Measurements from ENCODE around the gene RPE. TPM values are rescaled to one million over a fixed set of nuclear protein-coding genes. Genes with fewer than 3 reads are reported as not detected.

The RPE gene
- total and polyA plus RNA-seq, 5 donors = 11.0 to 25.8 (median 22.6) TPM

- no peak for ATAC-seq
- Histone ChIP-seq H3K27me3 (ENCODE audit: control insufficient read depth, insufficient read depth) (no peaks in the 10 kb centered on the region), H3K9me3 (ENCODE audit: control insufficient read depth, low read length) (no peaks in the 10 kb centered on the region), H3K4me3 (ENCODE audit: low read length) (no peak overlapping the region), H3K4me1 (ENCODE audit: control insufficient read depth, insufficient read depth, low read length) (no peaks in the 10 kb centered on the region), H3K27ac (ENCODE audit: low read length) (no peak overlapping the region)
- intact Hi-C loops (cut with DNase I) = no loop called here
- no peak for DNase-seq
- 37% methylated on average over 1 of the region's 1 CpG for WGBS
These were observed 29.1 kb upstream of the RPE start for GRCh38 chr2:209973328-209973727.

GRCh38 chr2:209974576-209974975 lies 27.9 kb upstream of the RPE start:
- ATAC-seq (no peak), DNase-seq (no peak)
- intact Hi-C loops (cut with DNase I) = no loop called here
- no peak overlapping the region for H3K4me3 ChIP-seq (ENCODE audit: low read length)
- H3K27ac ChIP-seq (ENCODE audit: low read length) = no peak overlapping the region
- no peaks in the 10 kb centered on the region for H3K9me3 ChIP-seq (ENCODE audit: control insufficient read depth, low read length)
- 44% methylated on average over 1 of the region's 1 CpG for WGBS
- H3K4me1 ChIP-seq (ENCODE audit: control insufficient read depth, insufficient read depth, low read length) = no peaks in the 10 kb centered on the region
- H3K27me3 ChIP-seq (ENCODE audit: control insufficient read depth, insufficient read depth) = no peaks in the 10 kb centered on the region

GRCh38 chr2:209976698-209977385 lies 25.6 kb upstream of the RPE start:
- Histone ChIP-seq H3K9me3 (ENCODE audit: control insufficient read depth, low read length) (no peaks in the 10 kb centered on the region), H3K4me1 (ENCODE audit: control insufficient read depth, insufficient read depth, low read length) (no peaks in the 10 kb centered on the region), H3K27ac (ENCODE audit: low read length) (no peak overlapping the region), H3K27me3 (ENCODE audit: control insufficient read depth, insufficient read depth) (no peaks in the 10 kb centered on the region), H3K4me3 (ENCODE audit: low read length) (no peak overlapping the region)
- intact Hi-C loops (cut with DNase I) = loop anchor here in 3 of 4 donors (2.0 to 5.0 kb wide), 4 partner anchors 220 to 420 kb away; no protein-coding TSS in a partner anchor
- ATAC-seq (no peak), DNase-seq (no peak)
- WGBS = 85% methylated on average over 9 of the region's 9 CpGs

GRCh38 chr2:209977386-209978239 lies 24.8 kb upstream of the RPE start:
- no peaks in the 10 kb centered on the region for H3K9me3 ChIP-seq (ENCODE audit: control insufficient read depth, low read length)
- intact Hi-C loops (cut with DNase I) = loop anchor here (2.0 to 5.0 kb wide), 5 partner anchors 217 to 420 kb away; no protein-coding TSS in a partner anchor
- no peak overlapping the region for H3K27ac ChIP-seq (ENCODE audit: low read length)
- 93% methylated on average over 2 of the region's 2 CpGs for WGBS
- no peaks in the 10 kb centered on the region for H3K4me1 ChIP-seq (ENCODE audit: control insufficient read depth, insufficient read depth, low read length)
- H3K4me3 ChIP-seq (ENCODE audit: low read length) = no peak overlapping the region
- ATAC-seq (no peak), DNase-seq (no peak)
- peaks cover 3% of the 10 kb centered on the region for H3K27me3 ChIP-seq (ENCODE audit: control insufficient read depth, insufficient read depth)

- intact Hi-C loops (cut with DNase I) = no loop called here
- Histone ChIP-seq H3K27ac (ENCODE audit: low read length) (no peak overlapping the region), H3K27me3 (ENCODE audit: control insufficient read depth, insufficient read depth) (peaks cover 3% of the 10 kb centered on the region), H3K4me3 (ENCODE audit: low read length) (no peak overlapping the region), H3K4me1 (ENCODE audit: control insufficient read depth, insufficient read depth, low read length) (no peaks in the 10 kb centered on the region), H3K9me3 (ENCODE audit: control insufficient read depth, low read length) (no peaks in the 10 kb centered on the region)
- DNase-seq (no peak), ATAC-seq (no peak)
- WGBS = 92% methylated on average over 2 of the region's 2 CpGs
These were observed 18.1 kb upstream of the RPE start for GRCh38 chr2:209984291-209984690.

- WGBS = 52% methylated on average over 3 of the region's 3 CpGs
These were observed 16.6 kb upstream of the RPE start for GRCh38 chr2:209985874-209986273.

GRCh38 chr2:209986415-209986814 lies 16.0 kb upstream of the RPE start:
- H3K4me1 ChIP-seq (ENCODE audit: control insufficient read depth, insufficient read depth, low read length) = no peaks in the 10 kb centered on the region
- intact Hi-C loops (cut with DNase I) = no loop called here

More at GRCh38 chr2:209985874-209986273, 16.6 kb upstream of the RPE start:
- Histone ChIP-seq H3K4me1 (ENCODE audit: control insufficient read depth, insufficient read depth, low read length) (no peaks in the 10 kb centered on the region), H3K27ac (ENCODE audit: low read length) (no peak overlapping the region), H3K9me3 (ENCODE audit: control insufficient read depth, low read length) (no peaks in the 10 kb centered on the region), H3K27me3 (ENCODE audit: control insufficient read depth, insufficient read depth) (peaks cover 3% of the 10 kb centered on the region), H3K4me3 (ENCODE audit: low read length) (no peak overlapping the region)
- intact Hi-C loops (cut with DNase I) = no loop called here
- DNase-seq = no peak
- ATAC-seq = no peak

GRCh38 chr2:209988010-209988409 lies 14.4 kb upstream of the RPE start:
- intact Hi-C loops (cut with DNase I) = no loop called here

More at GRCh38 chr2:209986415-209986814, 16.0 kb upstream of the RPE start:
- WGBS = 89% methylated on average over 2 of the region's 2 CpGs
- H3K27ac ChIP-seq (ENCODE audit: low read length) = no peak overlapping the region
- no peak overlapping the region for H3K4me3 ChIP-seq (ENCODE audit: low read length)
- ATAC-seq (no peak), DNase-seq (no peak)
- peaks cover 3% of the 10 kb centered on the region for H3K27me3 ChIP-seq (ENCODE audit: control insufficient read depth, insufficient read depth)
- H3K9me3 ChIP-seq (ENCODE audit: control insufficient read depth, low read length) = no peaks in the 10 kb centered on the region

GRCh38 chr2:209990838-209991237 lies 11.6 kb upstream of the RPE start:
- no peak overlapping the region for H3K4me3 ChIP-seq (ENCODE audit: low read length)
- H3K27me3 ChIP-seq (ENCODE audit: control insufficient read depth, insufficient read depth) = no peaks in the 10 kb centered on the region
- no peaks in the 10 kb centered on the region for H3K4me1 ChIP-seq (ENCODE audit: control insufficient read depth, insufficient read depth, low read length)
- no peak overlapping the region for H3K27ac ChIP-seq (ENCODE audit: low read length)
- no peak for ATAC-seq
- DNase-seq = no peak
- no peaks in the 10 kb centered on the region for H3K9me3 ChIP-seq (ENCODE audit: control insufficient read depth, low read length)
- intact Hi-C loops (cut with DNase I) = no loop called here
- 73% methylated on average over 2 of the region's 2 CpGs for WGBS

More at GRCh38 chr2:209988010-209988409, 14.4 kb upstream of the RPE start:
- Histone ChIP-seq H3K9me3 (ENCODE audit: control insufficient read depth, low read length) (no peaks in the 10 kb centered on the region), H3K27ac (ENCODE audit: low read length) (no peak overlapping the region), H3K4me3 (ENCODE audit: low read length) (no peak overlapping the region), H3K27me3 (ENCODE audit: control insufficient read depth, insufficient read depth) (no peaks in the 10 kb centered on the region), H3K4me1 (ENCODE audit: control insufficient read depth, insufficient read depth, low read length) (no peaks in the 10 kb centered on the region)
- ATAC-seq = no peak
- no peak for DNase-seq
- 52% methylated on average over 4 of the region's 4 CpGs for WGBS

- intact Hi-C loops (cut with DNase I) = no loop called here
These were observed 8.5 kb upstream of the RPE start for GRCh38 chr2:209993968-209994367.

GRCh38 chr2:209998596-209998995 lies 3.8 kb upstream of the RPE start:
- DNase-seq (no peak), ATAC-seq (no peak)
- Histone ChIP-seq H3K4me1 (ENCODE audit: control insufficient read depth, insufficient read depth, low read length) (no peaks in the 10 kb centered on the region), H3K27me3 (ENCODE audit: control insufficient read depth, insufficient read depth) (no peaks in the 10 kb centered on the region), H3K27ac (ENCODE audit: low read length) (no peak overlapping the region), H3K4me3 (ENCODE audit: low read length) (no peak overlapping the region), H3K9me3 (ENCODE audit: control insufficient read depth, low read length) (no peaks in the 10 kb centered on the region)
- WGBS = 36% methylated on average over 1 of the region's 1 CpG
- intact Hi-C loops (cut with DNase I) = no loop called here

More at GRCh38 chr2:209993968-209994367, 8.5 kb upstream of the RPE start:
- DNase-seq = no peak
- WGBS = 95% methylated on average over 9 of the region's 9 CpGs
- Histone ChIP-seq H3K27me3 (ENCODE audit: control insufficient read depth, insufficient read depth) (no peaks in the 10 kb centered on the region), H3K4me1 (ENCODE audit: control insufficient read depth, insufficient read depth, low read length) (no peaks in the 10 kb centered on the region), H3K4me3 (ENCODE audit: low read length) (no peak overlapping the region), H3K27ac (ENCODE audit: low read length) (no peak overlapping the region), H3K9me3 (ENCODE audit: control insufficient read depth, low read length) (no peaks in the 10 kb centered on the region)
- no peak for ATAC-seq

Data from right cardiac atrium (tissue), 5 donors.